Karpas-422 (cell line): ENCODE data around the gene RBMS1. TPM values are rescaled to one million over a fixed set of nuclear protein-coding genes. Genes with fewer than 3 reads are reported as not detected.

ENCODE experiments used
- DNase-seq: peaks from one replicate; pipeline ENCODE4 v3.0.0-alpha.2; 2015
- H2AFZ ChIP-seq: fragments of 200-600 bp; sonication (generic); 2 replicates; pipeline ENCODE4 v1.6.1; 2014; ENCODE audit warnings: antibody characterized with exemption, low read length, mixed read lengths
- H3K27ac ChIP-seq: fragments of 200-600 bp; sonication (generic); 2 replicates; pipeline ENCODE4 v1.5.1; 2014; ENCODE audit warnings: mild to moderate bottlenecking, low read length, moderate library complexity
- H3K27me3 ChIP-seq: fragments of 200-600 bp; sonication (generic); 2 replicates; pipeline ENCODE4 v1.6.1; 2014; ENCODE audit warnings: low read length, mixed read lengths
- H3K36me3 ChIP-seq: fragments of 200-600 bp; sonication (generic); 2 replicates; pipeline ENCODE4 v1.6.1; 2014; ENCODE audit warnings: low read length, mixed read lengths; ENCODE audit not compliant: insufficient read depth
- H3K4me1 ChIP-seq: fragments of 200-600 bp; sonication (generic); 2 replicates; pipeline ENCODE4 v1.6.1; 2014; ENCODE audit warnings: mild to moderate bottlenecking, low read length, mixed read lengths
- H3K4me2 ChIP-seq: fragments of 200-600 bp; sonication (generic); 2 replicates; pipeline ENCODE4 v1.6.1; 2014; ENCODE audit warnings: low read length, low read depth, mild to moderate bottlenecking; ENCODE audit not compliant: poor library complexity, severe bottlenecking
- H3K4me3 ChIP-seq: fragments of 200-600 bp; sonication (generic); 2 replicates; pipeline ENCODE4 v1.5.1; 2014; ENCODE audit warnings: mild to moderate bottlenecking, antibody characterized with exemption, low read length, mixed read lengths
- H3K79me2 ChIP-seq: fragments of 200-600 bp; sonication (generic); 2 replicates; pipeline ENCODE4 v1.6.1; 2014; ENCODE audit warnings: mild to moderate bottlenecking, low read length, mixed read lengths
- H3K9ac ChIP-seq: fragments of 200-600 bp; sonication (generic); 2 replicates; pipeline ENCODE4 v1.6.0; 2014; ENCODE audit warnings: low read length
- H3K9me2 ChIP-seq: fragments of 200-600 bp; sonication (generic), shearing (Covaris generic); replicated peaks from 2 replicates; pipeline ENCODE4 v1.6.0; 2014; ENCODE audit warnings: mild to moderate bottlenecking, low read length, moderate library complexity; ENCODE audit not compliant: insufficient read depth
- H3K9me3 ChIP-seq: fragments of 300-700, 200-600 bp; sonication (generic); 2 replicates; pipeline ENCODE4 v1.6.1; 2014; ENCODE audit warnings: low read length, mixed read lengths
- H4K20me1 ChIP-seq: fragments of 200-600 bp; sonication (generic); 2 replicates; pipeline ENCODE4 v1.6.1; 2014; ENCODE audit warnings: mild to moderate bottlenecking, antibody characterized with exemption, low read length, low read depth; ENCODE audit not compliant: insufficient read depth
- total RNA-seq: library from RNA; depleted of rRNA; stranded (reverse); fragments of >200 nt; shearing (Covaris generic); gene quantifications from 2 replicates; pipeline ENCODE4 v1.2.3, GENCODE V29; 2014; ENCODE audit warnings: low replicate concordance

The RBMS1 gene
- total RNA-seq, 1 experiment from 2014 or later: not detected

GRCh38 chr2:160363055-160363454 is 130.6 kb downstream of the RBMS1 start:
- Histone ChIP-seq H3K9ac (no peak overlapping the region), H4K20me1 (no peaks in the 10 kb centered on the region), H3K79me2 (no peaks in the 10 kb centered on the region)

GRCh38 chr2:160362541-160362940 is 131.1 kb downstream of the RBMS1 start:
- H3K27me3 ChIP-seq: no peaks in the 10 kb centered on the region
- no peak overlapping the region for H3K27ac ChIP-seq
- no peaks in the 10 kb centered on the region for H3K4me1 ChIP-seq
- H3K9me3 ChIP-seq: no peaks in the 10 kb centered on the region
- H3K9me2 ChIP-seq: no peaks in the 10 kb centered on the region
- H3K4me2 ChIP-seq: no peak overlapping the region
- no peaks in the 10 kb centered on the region for H3K79me2 ChIP-seq
- no peak overlapping the region for H3K4me3 ChIP-seq
- H2AFZ ChIP-seq: no peak overlapping the region
- H3K36me3 ChIP-seq: no peaks in the 10 kb centered on the region
- H4K20me1 ChIP-seq: no peaks in the 10 kb centered on the region
- no peak overlapping the region for H3K9ac ChIP-seq
- DNase-seq: no peak

More at GRCh38 chr2:160363055-160363454, 130.6 kb downstream of the RBMS1 start:
- no peaks in the 10 kb centered on the region for H3K27me3 ChIP-seq
- H3K4me3 ChIP-seq: no peak overlapping the region
- DNase-seq: no peak
- H3K4me2 ChIP-seq: no peak overlapping the region
- H3K4me1 ChIP-seq: no peaks in the 10 kb centered on the region
- H3K9me2 ChIP-seq: no peaks in the 10 kb centered on the region
- H3K36me3 ChIP-seq: no peaks in the 10 kb centered on the region
- H3K27ac ChIP-seq: no peak overlapping the region
- H3K9me3 ChIP-seq: no peaks in the 10 kb centered on the region
- H2AFZ ChIP-seq: no peak overlapping the region

GRCh38 chr2:160362018-160362417 is 131.6 kb downstream of the RBMS1 start:
- Histone ChIP-seq H4K20me1 (no peaks in the 10 kb centered on the region), H3K27ac (no peak overlapping the region), H3K4me3 (no peak overlapping the region), H3K4me1 (no peaks in the 10 kb centered on the region), H3K36me3 (no peaks in the 10 kb centered on the region), H3K9me3 (no peaks in the 10 kb centered on the region), H3K4me2 (no peak overlapping the region), H2AFZ (no peak overlapping the region), H3K9ac (no peak overlapping the region), H3K27me3 (no peaks in the 10 kb centered on the region), H3K79me2 (no peaks in the 10 kb centered on the region), H3K9me2 (no peaks in the 10 kb centered on the region)
- DNase-seq: no peak

GRCh38 chr2:160360089-160360757 is 133.4 kb downstream of the RBMS1 start:
- H3K79me2 ChIP-seq: no peaks in the 10 kb centered on the region
- no peak overlapping the region for H2AFZ ChIP-seq
- no peaks in the 10 kb centered on the region for H4K20me1 ChIP-seq
- no peaks in the 10 kb centered on the region for H3K9me2 ChIP-seq
- no peak overlapping the region for H3K4me3 ChIP-seq
- H3K36me3 ChIP-seq: no peaks in the 10 kb centered on the region
- H3K27ac ChIP-seq: no peak overlapping the region
- no peaks in the 10 kb centered on the region for H3K4me1 ChIP-seq
- H3K9me3 ChIP-seq: no peaks in the 10 kb centered on the region
- DNase-seq: no peak
- H3K9ac ChIP-seq: no peak overlapping the region
- no peak overlapping the region for H3K4me2 ChIP-seq
- no peaks in the 10 kb centered on the region for H3K27me3 ChIP-seq

DNA sequence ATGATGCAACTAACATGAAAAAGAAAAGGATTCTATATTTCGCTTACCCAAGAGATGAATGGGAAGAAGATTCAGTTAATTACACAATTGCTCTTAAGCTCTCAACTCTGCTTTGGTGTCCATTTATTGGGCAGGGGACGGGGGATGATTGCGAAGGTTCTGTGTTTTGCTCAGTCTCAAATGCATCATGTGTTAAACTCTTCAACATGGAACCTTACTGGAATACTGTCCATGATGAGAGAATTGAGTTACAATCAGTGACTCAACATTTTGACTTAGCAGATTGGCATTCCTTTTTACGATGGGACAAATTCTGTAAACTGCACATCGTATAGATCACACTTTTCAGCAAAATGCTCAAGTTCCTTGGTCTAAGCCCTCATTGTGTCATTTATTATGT is 135.6 kb downstream of the RBMS1 start:
- Histone ChIP-seq H4K20me1 (no peaks in the 10 kb centered on the region), H3K79me2 (no peaks in the 10 kb centered on the region), H3K9me2 (no peaks in the 10 kb centered on the region), H3K9ac (no peak overlapping the region), H3K4me2 (no peak overlapping the region), H2AFZ (no peak overlapping the region), H3K4me3 (no peak overlapping the region), H3K4me1 (no peaks in the 10 kb centered on the region), H3K27ac (no peak overlapping the region), H3K9me3 (no peaks in the 10 kb centered on the region), H3K36me3 (no peaks in the 10 kb centered on the region), H3K27me3 (no peaks in the 10 kb centered on the region)
- DNase-seq: no peak

DNA sequence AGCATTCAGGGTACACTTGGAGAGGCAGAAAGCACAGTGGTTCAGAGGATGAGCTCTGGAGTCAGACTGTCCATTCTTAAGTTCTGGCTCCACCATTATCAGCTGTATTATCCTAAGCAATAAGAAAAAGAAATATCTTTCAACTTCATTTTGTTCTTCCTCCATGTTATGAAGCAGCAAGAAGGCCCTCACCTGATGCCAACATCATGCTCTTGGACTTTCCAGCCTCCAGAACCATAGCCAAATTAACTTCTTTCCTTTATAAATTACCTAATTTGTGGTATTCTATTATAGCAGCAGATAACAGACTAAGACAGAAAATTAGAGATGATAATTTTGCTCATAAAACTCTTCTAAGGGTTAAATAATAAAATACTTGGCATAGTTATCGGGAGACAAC is 137.1 kb downstream of the RBMS1 start:
- Histone ChIP-seq H3K4me3 (no peak overlapping the region), H3K27me3 (no peaks in the 10 kb centered on the region), H3K4me1 (no peaks in the 10 kb centered on the region), H3K9me3 (no peaks in the 10 kb centered on the region), H3K4me2 (no peak overlapping the region), H3K9ac (no peak overlapping the region), H3K27ac (no peak overlapping the region), H4K20me1 (no peaks in the 10 kb centered on the region), H2AFZ (no peak overlapping the region), H3K36me3 (no peaks in the 10 kb centered on the region), H3K9me2 (no peaks in the 10 kb centered on the region), H3K79me2 (no peaks in the 10 kb centered on the region)
- DNase-seq: no peak

DNA sequence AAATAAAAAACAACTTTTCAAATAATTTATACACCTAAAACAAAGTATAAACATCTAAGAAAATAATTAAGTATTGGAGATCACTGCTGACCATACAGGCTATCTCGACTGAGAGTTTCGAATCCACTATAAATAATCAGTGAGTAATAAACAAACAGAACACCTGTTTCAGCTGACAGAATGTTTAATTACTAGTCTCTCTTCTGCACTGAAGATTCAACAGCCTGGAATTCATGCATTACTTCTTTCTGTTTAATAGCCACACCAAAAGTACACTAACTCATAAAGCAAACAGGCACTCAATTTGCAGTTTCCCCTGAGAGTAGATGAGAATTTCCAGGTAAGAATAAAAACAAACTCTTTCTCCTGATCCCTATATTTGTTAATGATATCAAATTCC is 138.5 kb downstream of the RBMS1 start:
- Histone ChIP-seq H3K36me3 (no peaks in the 10 kb centered on the region), H3K9ac (no peak overlapping the region), H3K4me3 (no peak overlapping the region), H4K20me1 (no peaks in the 10 kb centered on the region), H3K4me2 (no peak overlapping the region), H3K4me1 (no peaks in the 10 kb centered on the region), H3K27ac (no peak overlapping the region), H3K27me3 (no peaks in the 10 kb centered on the region), H3K9me2 (no peaks in the 10 kb centered on the region), H3K79me2 (no peaks in the 10 kb centered on the region), H2AFZ (no peak overlapping the region), H3K9me3 (no peaks in the 10 kb centered on the region)
- DNase-seq: no peak

DNA sequence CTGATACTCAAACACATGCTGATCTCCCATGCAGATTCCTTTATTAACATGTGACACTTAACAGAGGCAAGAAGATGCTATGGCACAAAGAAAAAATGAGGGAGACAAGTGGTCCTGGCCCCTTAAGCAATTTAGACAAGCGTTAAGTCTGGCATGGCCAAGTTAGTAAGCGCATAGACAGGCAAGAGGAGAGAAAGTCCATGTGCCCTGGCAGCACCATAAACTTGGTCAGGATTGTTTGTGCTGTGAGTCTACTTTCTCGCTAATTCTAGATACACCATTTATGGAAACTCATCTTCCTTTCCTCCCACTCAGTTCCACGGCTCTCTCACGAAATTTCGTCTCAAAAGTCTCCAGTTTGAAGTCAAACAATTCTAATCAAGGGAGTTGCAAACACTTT is 138.9 kb downstream of the RBMS1 start:
- H3K36me3 ChIP-seq: no peaks in the 10 kb centered on the region
- no peaks in the 10 kb centered on the region for H3K4me1 ChIP-seq
- H3K9me3 ChIP-seq: no peaks in the 10 kb centered on the region
- no peak overlapping the region for H3K27ac ChIP-seq
- H3K9me2 ChIP-seq: no peaks in the 10 kb centered on the region
- H3K4me3 ChIP-seq: no peak overlapping the region
- H3K4me2 ChIP-seq: no peak overlapping the region
- H3K79me2 ChIP-seq: no peaks in the 10 kb centered on the region
- no peak for DNase-seq
- H4K20me1 ChIP-seq: no peaks in the 10 kb centered on the region
- H3K9ac ChIP-seq: no peak overlapping the region
- no peak overlapping the region for H2AFZ ChIP-seq
- H3K27me3 ChIP-seq: no peaks in the 10 kb centered on the region
